Cardiac septum (tissue), 1 donor: ENCODE measurements around the gene TMEM14C. TPM values are rescaled to one million over a fixed set of nuclear protein-coding genes. Genes with fewer than 3 reads are reported as not detected.
A peak's percentile ranks its signal among the peaks of the same experiment; 100 is the strongest.
"Not testable (repeated sequence)": the region's sequence is repeated elsewhere in the genome, so short reads cannot be mapped to it uniquely, and the experiment has no call there.

Experiments used
- DNase-seq: peaks from one replicate; pipeline ENCODE4 v3.0.0-alpha.2; 2020; ENCODE audit warnings: low spot score
- intact Hi-C: fragments of 100-400 bp; cut with DNase I; formaldehyde crosslinking; loops from one replicate; pipeline ENCODE4 v1.14.0; 2022
- total RNA-seq: library from RNA; stranded (reverse); fragmentation: NEBNext Ultra II Directional; extraction: Animal tissue kit (Norgen Biotek cat#: 25700); gene quantifications from one replicate; pipeline ENCODE4 v1.2.1, GENCODE V29; 2021
- donor health status: DM: no; HTN: no; CAD: no.

Gene TMEM14C
- total RNA-seq, 1 donor from 2014 or later = 112 TPM

DNA sequence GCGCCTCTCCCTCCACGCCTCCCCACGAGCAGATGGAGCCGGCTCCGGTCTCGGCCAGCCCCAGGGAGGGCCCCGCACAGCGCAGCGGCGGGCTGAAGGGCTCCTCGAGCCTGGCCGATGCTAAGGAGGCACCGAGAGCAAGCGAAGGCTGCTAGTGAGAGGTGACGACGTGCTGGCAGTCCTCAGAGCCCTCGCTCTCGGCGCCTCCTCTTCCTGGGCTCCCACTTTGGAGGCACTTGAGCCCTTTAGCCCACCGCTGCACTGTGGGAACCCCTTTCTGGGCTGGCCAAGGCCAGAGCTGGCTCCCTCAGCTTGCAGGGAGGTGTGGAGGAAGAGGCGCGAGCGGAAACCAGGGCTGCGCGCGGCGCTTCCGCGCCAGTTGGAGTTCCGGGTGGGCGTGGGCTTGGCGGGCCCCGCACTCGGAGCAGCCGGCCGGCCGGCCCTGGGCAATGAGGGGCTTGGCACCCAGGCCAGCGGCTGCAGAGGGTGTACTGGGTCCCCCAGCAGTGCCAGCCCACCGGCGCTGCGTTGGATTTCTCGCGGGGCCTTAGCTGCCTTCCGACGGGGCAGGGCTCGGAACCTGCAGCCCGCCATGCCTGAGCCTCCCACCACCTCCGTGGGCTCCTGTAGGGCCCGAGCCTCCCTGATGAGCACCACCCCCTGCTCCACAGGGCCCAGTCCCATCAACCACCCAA is 2.5 kb upstream of the TMEM14C start:
- intact Hi-C loops = no loop called here
- DNase-seq = peak; percentile 81

DNA sequence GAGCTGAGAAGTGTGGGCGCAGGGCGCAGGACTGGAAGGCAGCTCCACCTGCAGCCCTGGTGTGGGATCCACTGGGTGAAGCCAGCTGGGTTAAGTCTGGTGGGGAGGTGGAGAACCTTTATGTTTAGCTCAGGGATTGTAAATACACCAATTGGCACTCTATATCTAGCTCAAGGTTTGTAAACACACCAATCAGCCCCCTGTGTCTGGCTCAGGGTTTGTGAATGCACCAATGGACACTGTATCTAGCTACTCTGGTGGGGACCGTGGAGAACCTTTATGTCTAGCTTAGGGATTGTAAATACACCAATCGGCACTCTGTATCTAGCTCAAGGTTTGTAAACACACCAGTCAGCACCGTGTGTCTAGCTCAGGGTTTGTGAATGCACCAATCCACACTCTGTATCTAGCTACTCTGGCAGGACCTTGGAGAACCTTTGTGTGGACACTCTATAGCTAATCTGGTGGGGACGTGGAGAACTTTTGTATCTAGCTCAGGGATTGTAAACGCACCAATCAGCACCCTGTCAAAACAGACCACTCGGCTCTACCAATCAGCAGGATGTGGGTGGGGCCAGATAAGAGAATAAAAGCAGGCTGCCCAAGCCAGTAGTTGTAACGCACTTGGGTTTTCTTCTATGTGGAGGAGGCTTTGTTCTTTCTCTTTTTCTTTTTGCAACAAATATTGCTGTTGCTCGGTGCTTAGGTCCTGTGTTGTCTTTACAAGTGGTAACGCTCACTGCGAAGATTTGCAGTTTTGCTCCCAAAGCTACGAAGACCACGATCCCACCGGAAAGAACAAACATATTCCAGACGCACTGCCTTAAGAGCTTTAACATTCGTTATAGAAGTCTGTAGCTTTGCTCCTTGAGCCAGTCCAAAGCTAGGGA is 1.7 kb upstream of the TMEM14C start:
- intact Hi-C loops, DNase-seq: not testable (repeated sequence)

DNA sequence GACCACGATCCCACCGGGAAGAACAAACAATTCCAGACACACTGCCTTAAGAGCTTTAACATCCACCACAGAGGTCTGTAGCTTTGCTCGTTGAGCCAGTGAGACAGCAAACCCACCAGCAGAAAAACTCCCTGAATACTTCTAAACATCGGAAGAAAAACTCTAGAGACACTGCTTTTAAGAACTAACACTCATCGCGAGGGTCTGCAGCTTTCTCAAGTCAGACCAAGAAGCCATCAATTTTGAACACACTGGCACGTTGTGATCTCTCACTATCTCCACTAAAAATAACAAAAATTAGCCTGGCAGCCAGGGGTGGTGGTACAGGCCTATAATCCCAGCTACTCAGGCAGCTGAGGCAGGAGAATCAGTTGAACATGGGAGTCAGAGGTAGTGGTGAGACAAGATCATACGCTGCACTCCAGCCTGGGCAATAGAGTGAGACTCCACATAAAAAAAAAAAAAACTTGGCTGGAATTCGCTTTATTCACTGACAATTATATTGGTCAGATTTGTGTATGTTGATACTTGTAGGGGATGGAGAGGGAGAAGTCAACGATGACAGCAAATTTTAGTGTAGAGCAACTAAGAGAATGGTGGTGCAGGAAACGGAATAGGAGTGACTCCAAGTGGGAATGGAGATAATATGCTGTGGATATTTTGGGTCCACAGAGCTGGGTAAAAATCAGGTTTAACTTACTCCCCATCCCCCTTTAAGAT is 860 bp upstream of the TMEM14C start:
- DNase-seq = no peak
- intact Hi-C loops = loop anchor here (1.0 kb wide), 1 partner anchor 28 kb away; the partner anchor contains the start of genes C6orf52 and PAK1IP1

DNA sequence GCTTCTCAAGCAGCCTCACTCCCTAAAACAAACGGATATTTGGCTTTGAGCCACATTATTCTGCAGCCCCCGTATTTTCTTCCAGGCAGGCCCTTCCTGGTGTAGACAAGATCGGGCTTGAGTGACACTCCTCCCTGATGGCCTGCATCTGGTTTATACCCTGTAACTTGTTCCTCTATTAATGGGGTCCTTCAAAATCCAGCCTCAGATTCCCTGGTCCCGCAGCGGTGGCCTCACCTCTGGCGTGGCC is 375 bp upstream of the TMEM14C start:
- DNase-seq = no peak
- intact Hi-C loops = loop anchor here (1.0 kb wide), 1 partner anchor 28 kb away; the partner anchor contains the start of genes C6orf52 and PAK1IP1

DNA sequence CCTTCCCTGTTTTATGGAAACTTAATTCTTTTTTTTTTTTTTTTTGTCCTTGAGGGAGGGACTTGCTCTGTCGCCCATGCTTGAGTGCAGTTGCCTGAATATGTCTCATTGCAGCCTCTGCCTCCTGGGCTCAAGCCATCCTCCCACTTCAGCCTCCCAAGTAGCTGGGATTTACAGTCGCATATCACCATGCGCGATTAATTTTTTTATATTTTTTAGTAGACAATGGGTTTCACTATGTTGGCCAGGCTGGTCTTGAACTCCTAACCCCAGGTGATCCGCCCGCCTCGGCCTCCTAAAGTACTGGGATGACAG is 654 bp downstream of the TMEM14C start:
- no peak for DNase-seq
- intact Hi-C loops = loop anchor here (1.0 kb wide), 1 partner anchor 24 kb away; the partner anchor contains the start of gene TMEM14B

DNA sequence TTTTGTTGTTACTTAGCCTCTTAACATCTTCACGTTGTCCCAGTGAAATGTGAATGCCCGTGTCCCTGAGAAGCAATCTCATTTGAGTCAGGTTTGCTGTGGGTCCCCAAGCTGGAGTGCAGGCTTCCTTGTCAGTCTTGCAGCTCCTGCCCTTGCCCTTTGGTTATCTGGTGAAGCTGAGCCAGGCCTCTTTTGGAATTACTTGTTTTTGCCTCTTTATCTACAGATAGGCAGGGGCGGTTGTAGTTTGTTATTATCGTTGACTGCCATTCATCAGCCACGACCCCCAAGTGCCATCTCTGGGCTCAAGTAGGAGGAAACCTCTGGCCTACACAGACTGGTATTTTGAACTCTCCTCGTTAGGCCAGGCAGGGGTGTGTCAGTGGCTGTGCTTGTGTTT is 2.2 kb downstream of the TMEM14C start:
- DNase-seq = no peak
- intact Hi-C loops = no loop called here

DNA sequence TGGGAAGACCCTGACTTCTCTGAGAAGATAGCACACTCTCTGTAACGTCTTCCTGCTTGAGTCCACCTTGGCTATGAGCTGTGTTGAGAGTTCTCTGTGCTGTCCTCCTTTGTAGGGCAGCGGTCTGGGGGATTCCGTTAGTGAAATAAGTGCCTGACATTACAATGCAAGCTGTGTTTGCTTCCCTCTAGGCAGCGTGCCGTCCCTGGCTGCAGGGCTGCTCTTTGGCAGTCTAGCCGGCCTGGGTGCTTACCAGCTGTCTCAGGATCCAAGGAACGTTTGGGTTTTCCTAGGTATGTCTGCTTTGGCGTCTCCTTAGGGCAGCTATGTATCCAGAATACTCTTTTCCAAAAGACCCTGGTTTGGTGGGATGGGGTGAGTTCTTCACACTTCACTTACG is 2.8 kb downstream of the TMEM14C start:
- no peak for DNase-seq
- intact Hi-C loops = no loop called here

- intact Hi-C loops = no loop called here
- no peak for DNase-seq
These were observed 7.4 kb downstream of the TMEM14C start for GRCh38 chr6:10730254-10730653.

- intact Hi-C loops = no loop called here
- peak; percentile 24 for DNase-seq
These were observed 10.4 kb downstream of the TMEM14C start for GRCh38 chr6:10733151-10733715.

DNA sequence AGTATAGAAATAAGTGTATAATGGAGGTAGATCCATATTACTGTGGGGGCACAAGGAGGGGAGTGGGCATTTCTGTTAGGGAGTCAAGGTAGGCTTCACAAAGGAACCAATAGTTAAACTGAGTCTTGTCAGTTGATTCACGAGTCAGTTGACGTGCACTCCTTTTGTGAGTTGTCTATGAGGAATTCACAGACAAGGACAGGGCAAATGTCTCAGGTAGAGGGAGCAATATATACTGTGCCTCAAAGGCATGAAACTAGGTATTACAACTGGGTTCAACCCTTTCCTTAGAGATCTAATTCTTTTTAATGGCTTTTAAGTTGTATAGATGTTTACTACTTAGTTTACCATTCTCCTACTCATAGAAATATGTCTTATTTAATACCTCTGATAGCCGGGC is 11.0 kb downstream of the TMEM14C start:
- intact Hi-C loops = no loop called here
- DNase-seq = no peak

DNA sequence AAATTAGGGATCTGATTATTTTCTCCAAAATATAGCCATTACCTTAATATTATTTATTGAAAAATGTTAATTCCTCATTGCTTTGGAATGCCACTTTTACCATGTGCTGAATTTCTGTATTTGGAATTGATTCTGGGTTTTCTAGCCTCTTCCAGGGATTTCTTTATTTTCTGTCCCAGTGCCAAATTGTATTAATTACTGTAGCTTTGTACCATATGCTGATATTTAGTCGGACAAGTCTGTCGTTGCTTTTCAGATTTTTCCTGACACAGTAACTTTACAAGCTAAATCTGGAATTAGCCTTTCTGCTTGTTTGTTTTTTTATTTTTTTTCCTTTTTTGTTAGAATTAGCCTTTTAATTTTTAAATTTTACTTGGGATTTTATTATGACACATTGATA is 13.9 kb downstream of the TMEM14C start:
- intact Hi-C loops = no loop called here
- DNase-seq = no peak

- intact Hi-C loops = no loop called here
- DNase-seq = no peak
These were observed 17.2 kb downstream of the TMEM14C start for GRCh38 chr6:10740061-10740460.

GRCh38 chr6:10741643-10742042 is 18.8 kb downstream of the TMEM14C start:
- intact Hi-C loops = not testable (repeated sequence)
- peak; percentile 63 for DNase-seq

- DNase-seq = peak; percentile 20
- intact Hi-C loops = no loop called here
These were observed 19.4 kb downstream of the TMEM14C start for GRCh38 chr6:10742251-10742650.

GRCh38 chr6:10743515-10743914 is 20.6 kb downstream of the TMEM14C start:
- intact Hi-C loops = no loop called here
- DNase-seq = peak; percentile 51

DNA sequence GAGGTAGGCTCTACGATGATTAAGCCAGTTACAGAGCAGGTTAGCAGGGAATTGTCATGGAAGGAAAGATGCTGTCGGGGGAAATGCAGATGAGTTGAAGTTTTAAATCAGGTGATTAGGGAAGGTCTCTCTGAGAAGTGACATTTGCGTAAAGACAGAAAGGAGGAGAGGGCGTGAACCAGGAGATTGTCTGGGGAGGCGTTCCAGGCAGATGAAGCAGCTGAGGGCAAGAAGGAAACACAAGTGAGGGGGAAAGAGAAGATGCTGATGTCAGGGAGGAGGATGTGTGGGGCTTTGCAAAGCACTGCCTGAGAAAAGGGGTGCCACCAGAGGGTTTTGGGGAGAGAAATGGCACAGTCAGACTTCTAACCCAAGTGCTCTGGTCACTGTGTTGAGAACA is 22.2 kb downstream of the TMEM14C start:
- intact Hi-C loops = no loop called here
- peak; percentile 35 for DNase-seq

GRCh38 chr6:10746915-10747250 is 24.0 kb downstream of the TMEM14C start:
- intact Hi-C loops = loop anchor here (1.0 to 2.0 kb wide), 2 partner anchors 24 to 52 kb away; partner anchors contain the start of genes C6orf52, PAK1IP1 and TMEM14C
- DNase-seq = no peak

DNA sequence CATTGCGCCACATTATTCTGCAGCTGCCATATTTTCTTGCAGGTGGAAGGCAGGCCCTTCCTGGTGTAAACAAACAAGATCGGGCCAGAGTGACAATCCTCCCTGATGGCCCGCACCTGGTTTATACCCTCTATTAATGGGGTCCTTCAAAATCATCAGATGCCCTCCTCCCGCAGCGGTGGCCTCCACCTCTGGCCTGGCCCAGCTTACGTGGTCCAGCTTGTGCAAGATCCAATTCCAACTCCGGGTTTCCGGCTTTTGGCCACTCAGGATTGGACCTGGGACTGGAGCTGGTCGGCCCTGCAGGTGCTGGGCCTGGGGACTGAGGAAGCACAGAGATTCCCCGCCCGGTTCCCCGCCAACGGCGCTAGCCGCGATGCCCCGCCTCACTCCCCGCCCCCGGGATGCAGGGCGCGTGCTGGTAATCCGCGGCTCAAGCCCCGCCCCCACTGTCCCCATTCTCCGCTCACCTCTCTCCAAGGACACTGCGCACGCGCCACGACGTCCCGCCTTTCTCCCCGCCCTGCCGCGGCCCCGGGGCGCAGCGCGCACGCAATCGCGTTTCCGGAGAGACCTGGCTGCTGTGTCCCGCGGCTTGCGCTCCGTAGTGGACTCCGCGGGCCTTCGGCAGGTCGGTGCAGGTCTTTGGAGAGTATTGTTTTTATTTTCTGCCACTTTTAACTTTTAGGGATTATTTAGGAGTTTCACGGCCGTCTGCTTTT is 24.5 kb downstream of the TMEM14C start, which contains the start of gene TMEM14B:
Gene TMEM14B (plus strand): TSS at position 555 of the 722 bp plus-strand sequence. CDS start 1,441 bp downstream, outside the sequence.
- DNase-seq = peak; percentile 100
- intact Hi-C loops = loop anchor here (1.0 to 2.0 kb wide), 2 partner anchors 24 to 53 kb away; partner anchors contain the start of genes C6orf52, PAK1IP1 and TMEM14C

- intact Hi-C loops = no loop called here
- no peak for DNase-seq
These were observed 26.9 kb downstream of the TMEM14C start for GRCh38 chr6:10749734-10750133.
